Lower leg skin (tissue), 4 donors: ENCODE results near the gene REEP5. TPM values are rescaled to one million over a fixed set of nuclear protein-coding genes. Genes with fewer than 3 reads are reported as not detected.

ENCODE experiments used
- DNase-seq, 2 donors: peaks; one replicate each; pipeline ENCODE4 v3.0.0-alpha.2; 2019; ENCODE audit warnings: low spot score in 2 of 2
- H3K4me3 ChIP-seq: fragments of 200-600 bp; sonication (generic); 2 replicates; pipeline ENCODE4 v1.5.1; 2017; ENCODE audit warnings: mild to moderate bottlenecking, low read depth; ENCODE audit not compliant: poor library complexity, severe bottlenecking
- POLR2A ChIP-seq, 2 donors: fragments of 450-650 bp; IDR thresholded peaks; one replicate each; pipeline ENCODE4 v1.6.1; 2016 to 2017; ENCODE audit warnings: antibody characterized with exemption in 2 of 2, mild to moderate bottlenecking in 1 of 2, moderate library complexity in 1 of 2
- WGBS, 2 donors: methylation state at CpG; one replicate each; pipeline ENCODE4 v1.1.5; 2018; 5-methylcytosine and 5-hydroxymethylcytosine counted together
- intact Hi-C: fragments of 100-400 bp; cut with DNase I; formaldehyde crosslinking; loops from one replicate; pipeline ENCODE4 v1.15.0; 2023; ENCODE audit warnings: low total_unique reads
- total RNA-seq, 4 donors: library from RNA; depleted of rRNA; stranded (reverse); fragments of >200 nt; gene quantifications; one replicate each; pipeline ENCODE4 v1.1.0, GENCODE V29; 2016
- TF ChIP-seq, protein P1 (sequence below), 3 donors: fragments of 450-650 bp; IDR thresholded peaks; one replicate each; pipeline ENCODE4 v1.5.1; 2016; ENCODE audit warnings: antibody characterized with exemption in 3 of 3, mild to moderate bottlenecking in 3 of 3, moderate library complexity in 2 of 3

Gene REEP5
- total RNA-seq, 4 donors from 2014 or later: 50.7 to 85.5 (median 74.4) TPM

- TF ChIP-seq POLR2A (IDR thresholded peaks at IDR 0.05): no peak
- TF ChIP-seq, protein P1, sequence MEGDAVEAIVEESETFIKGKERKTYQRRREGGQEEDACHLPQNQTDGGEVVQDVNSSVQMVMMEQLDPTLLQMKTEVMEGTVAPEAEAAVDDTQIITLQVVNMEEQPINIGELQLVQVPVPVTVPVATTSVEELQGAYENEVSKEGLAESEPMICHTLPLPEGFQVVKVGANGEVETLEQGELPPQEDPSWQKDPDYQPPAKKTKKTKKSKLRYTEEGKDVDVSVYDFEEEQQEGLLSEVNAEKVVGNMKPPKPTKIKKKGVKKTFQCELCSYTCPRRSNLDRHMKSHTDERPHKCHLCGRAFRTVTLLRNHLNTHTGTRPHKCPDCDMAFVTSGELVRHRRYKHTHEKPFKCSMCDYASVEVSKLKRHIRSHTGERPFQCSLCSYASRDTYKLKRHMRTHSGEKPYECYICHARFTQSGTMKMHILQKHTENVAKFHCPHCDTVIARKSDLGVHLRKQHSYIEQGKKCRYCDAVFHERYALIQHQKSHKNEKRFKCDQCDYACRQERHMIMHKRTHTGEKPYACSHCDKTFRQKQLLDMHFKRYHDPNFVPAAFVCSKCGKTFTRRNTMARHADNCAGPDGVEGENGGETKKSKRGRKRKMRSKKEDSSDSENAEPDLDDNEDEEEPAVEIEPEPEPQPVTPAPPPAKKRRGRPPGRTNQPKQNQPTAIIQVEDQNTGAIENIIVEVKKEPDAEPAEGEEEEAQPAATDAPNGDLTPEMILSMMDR (IDR thresholded peaks at IDR 0.05): no peak
- no peak overlapping the region for H3K4me3 ChIP-seq
- DNase-seq: no peak
- intact Hi-C loops: no loop called here
- 87 to 89% methylated on average over 6 of the region's 6 CpGs for WGBS, 2 donors
Observed at GRCh38 chr5:112923988-112924387, 2.0 kb upstream of the REEP5 start.

DNA sequence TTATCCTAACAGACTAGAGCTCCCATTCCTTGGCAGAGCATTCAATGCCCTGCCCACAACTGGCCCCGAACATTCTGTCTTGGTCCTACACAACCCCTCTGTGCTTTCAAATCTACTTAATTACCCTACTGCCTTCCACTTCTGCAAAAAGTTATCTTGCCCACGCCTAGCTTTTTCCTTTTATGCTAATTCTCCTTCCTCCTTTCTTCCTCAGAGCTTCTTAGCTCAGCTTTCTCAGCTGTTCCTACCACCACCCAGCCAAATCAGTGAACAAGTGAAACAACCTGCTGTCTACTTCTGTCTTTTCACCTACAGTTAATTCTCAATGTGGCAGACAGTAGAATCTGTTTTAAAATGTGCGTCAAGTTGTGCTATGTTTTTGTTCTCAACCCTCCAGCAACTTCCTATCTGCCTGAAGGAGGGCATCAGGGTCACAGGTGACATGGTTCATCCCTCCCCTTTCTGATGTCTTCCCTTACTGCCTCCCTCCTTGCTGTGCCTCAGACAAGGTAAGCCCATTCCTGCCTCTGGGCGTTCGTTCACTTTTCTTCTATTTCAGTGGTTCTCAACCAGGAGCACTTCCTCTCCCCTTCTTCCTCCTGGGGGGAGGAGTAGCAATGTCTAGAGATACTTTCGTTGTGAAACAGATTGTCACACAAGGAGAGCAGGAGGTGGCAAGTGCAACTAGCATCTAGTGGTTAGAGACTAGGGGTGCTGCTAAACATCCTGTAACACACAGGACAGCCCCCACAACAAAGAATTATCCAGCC lies 1.3 kb upstream of the REEP5 start:
- H3K4me3 ChIP-seq: no peak overlapping the region
- intact Hi-C loops: no loop called here
- no peak for TF ChIP-seq POLR2A (IDR thresholded peaks at IDR 0.05)
- TF ChIP-seq, protein P1 (IDR thresholded peaks at IDR 0.05): no peak
- no peak for DNase-seq
- 30 to 36% methylated on average over 6 of the region's 6 CpGs for WGBS, 2 donors

DNA sequence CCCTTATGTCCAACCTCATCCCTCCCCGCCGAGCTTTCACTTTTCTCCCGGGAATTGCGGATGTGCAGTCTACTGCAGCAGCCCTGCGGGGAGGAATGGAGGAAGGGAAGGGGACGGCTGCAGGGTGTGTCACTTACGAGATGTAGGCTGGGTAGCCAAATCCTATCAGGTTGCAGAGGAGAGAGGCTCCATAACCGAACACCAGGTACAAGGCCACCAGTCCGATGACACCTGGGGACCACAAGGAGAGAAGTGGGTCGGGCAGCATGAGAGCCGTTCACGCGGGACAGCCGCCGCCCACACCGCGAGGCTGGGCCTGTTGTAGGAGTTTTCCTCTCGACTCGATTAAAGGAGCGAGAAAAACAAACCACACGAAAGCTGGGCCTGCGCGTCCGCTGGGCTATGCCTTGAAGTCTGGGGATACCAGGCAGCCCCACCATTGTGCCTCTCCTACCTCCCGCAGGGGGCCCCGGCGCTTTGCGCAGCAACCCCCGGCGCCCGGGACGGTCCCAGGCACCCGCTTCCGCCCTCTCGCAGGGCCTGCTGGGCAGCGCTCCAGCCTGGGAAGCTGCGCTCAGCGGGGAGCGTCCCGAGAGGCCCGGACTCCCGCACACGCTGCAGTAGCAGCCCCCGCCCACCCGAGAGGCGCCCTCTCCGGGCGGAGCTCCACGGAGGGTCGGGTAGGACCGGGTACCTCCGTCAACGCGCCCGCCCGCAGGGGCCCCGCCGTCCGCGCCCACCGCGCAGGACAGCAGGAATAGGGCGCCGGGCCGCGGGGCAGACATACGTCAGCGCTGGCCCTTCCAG lies 798 bp downstream of the REEP5 start:
- peak overlapping the region; percentile 97 for H3K4me3 ChIP-seq
- TF ChIP-seq, protein P1 (IDR thresholded peaks at IDR 0.05): no peak
- no peak for TF ChIP-seq POLR2A (IDR thresholded peaks at IDR 0.05)
- 0 to 2% methylated on average over 30 to 47 of the region's 68 CpGs for WGBS, 2 donors
- DNase-seq: peak; percentile 58 to 93
- intact Hi-C loops: no loop called here

DNA sequence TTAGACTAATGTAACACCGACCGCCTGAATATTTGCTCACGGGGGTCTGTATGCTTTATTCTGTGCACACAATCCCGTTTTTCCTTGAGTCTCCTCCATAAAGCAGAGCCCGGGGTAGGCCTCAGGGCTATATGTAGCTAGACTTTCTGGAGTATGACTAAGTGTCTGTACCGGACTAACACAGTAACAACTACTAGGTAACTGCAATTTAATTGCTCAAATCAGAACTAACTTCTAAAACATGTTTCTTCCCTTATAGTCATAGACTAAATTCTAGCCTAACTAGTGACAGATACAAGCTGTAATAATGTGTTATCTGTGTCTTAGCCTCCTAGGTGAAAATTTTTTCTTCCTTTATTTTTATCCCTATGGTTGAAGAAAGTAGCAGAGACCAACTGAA lies 2.1 kb downstream of the REEP5 start:
- 93 to 94% methylated on average over 6 of the region's 6 CpGs for WGBS, 2 donors
- intact Hi-C loops: no loop called here
- no peak for DNase-seq

DNA sequence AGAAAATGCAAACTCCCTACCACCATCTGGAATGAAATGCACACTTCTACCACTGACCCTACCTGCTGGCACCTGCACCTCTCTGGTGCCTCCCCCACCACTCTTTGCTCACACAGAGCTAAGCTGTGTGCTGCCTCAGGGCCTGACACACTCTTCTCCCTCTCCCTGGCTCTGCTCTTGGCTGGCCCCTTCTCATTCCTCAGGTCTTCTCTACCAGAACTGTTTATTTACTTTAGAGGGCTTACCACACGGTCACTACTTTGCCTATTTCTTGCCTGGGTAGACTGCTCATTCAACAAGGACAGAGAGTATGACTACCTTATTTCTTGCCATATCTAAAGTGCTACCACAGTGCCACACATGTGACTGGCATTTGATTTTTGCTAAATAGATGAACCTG lies 3.3 kb downstream of the REEP5 start:
- no peak for DNase-seq
- TF ChIP-seq, protein P1 (IDR thresholded peaks at IDR 0.05): no peak
- no peak for TF ChIP-seq POLR2A (IDR thresholded peaks at IDR 0.05)
- intact Hi-C loops: no loop called here
- no peak overlapping the region for H3K4me3 ChIP-seq
- 81 to 86% methylated on average over 1 of the region's 1 CpG for whole genome bisulfite sequencing, 2 donors

More for the DNA sequence above, 2.1 kb downstream of the REEP5 start:
- H3K4me3 ChIP-seq: no peak overlapping the region
- TF ChIP-seq, protein P1 (IDR thresholded peaks at IDR 0.05): no peak
- TF ChIP-seq POLR2A (IDR thresholded peaks at IDR 0.05): no peak
